ENCODE data around the gene CCNY. TPM values are rescaled to one million over a fixed set of nuclear protein-coding genes. Genes with fewer than 3 reads are reported as not detected.

The CCNY gene
- total RNA-seq, 1 donor from 2014 or later: 37.5 TPM

GRCh38 chr10:35567951-35568350, 231.6 kb downstream of the CCNY start:
- intact Hi-C loops (cut with DNase I): loop anchor here (10.0 kb wide), 2 partner anchors 323 to 443 kb away; partner anchors contain the start of gene CREM
- Histone ChIP-seq H3K9me3 (no peaks in the 10 kb centered on the region), H3K36me3 (peaks cover 12 to 30% of the 10 kb centered on the region in 2 donors), H3K27ac (no peak overlapping the region), H3K4me1 (peaks cover 0 to 22% of the 10 kb centered on the region in 2 donors), H3K27me3 (no peaks in the 10 kb centered on the region), H3K4me3 (no peak overlapping the region)
- TF ChIP-seq, protein P1, sequence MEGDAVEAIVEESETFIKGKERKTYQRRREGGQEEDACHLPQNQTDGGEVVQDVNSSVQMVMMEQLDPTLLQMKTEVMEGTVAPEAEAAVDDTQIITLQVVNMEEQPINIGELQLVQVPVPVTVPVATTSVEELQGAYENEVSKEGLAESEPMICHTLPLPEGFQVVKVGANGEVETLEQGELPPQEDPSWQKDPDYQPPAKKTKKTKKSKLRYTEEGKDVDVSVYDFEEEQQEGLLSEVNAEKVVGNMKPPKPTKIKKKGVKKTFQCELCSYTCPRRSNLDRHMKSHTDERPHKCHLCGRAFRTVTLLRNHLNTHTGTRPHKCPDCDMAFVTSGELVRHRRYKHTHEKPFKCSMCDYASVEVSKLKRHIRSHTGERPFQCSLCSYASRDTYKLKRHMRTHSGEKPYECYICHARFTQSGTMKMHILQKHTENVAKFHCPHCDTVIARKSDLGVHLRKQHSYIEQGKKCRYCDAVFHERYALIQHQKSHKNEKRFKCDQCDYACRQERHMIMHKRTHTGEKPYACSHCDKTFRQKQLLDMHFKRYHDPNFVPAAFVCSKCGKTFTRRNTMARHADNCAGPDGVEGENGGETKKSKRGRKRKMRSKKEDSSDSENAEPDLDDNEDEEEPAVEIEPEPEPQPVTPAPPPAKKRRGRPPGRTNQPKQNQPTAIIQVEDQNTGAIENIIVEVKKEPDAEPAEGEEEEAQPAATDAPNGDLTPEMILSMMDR (IDR thresholded peaks at IDR 0.05): no peak
- no peak for DNase-seq (ENCODE audit: low spot score in 2 of 2)

GRCh38 chr10:35568483-35569015, 232.2 kb downstream of the CCNY start:
- H3K27ac ChIP-seq: no peak overlapping the region
- no peaks in the 10 kb centered on the region for H3K27me3 ChIP-seq
- H3K4me1 ChIP-seq: peaks cover 0 to 22% of the 10 kb centered on the region in 2 donors
- H3K36me3 ChIP-seq: peaks cover 12 to 32% of the 10 kb centered on the region in 2 donors
- TF ChIP-seq, protein P1 (IDR thresholded peaks at IDR 0.05): no peak
- no peak for DNase-seq (ENCODE audit: low spot score in 2 of 2)
- intact Hi-C loops (cut with DNase I): loop anchor here (10.0 kb wide), 2 partner anchors 324 to 444 kb away; partner anchors contain the start of gene CREM
- no peaks in the 10 kb centered on the region for H3K9me3 ChIP-seq
- H3K4me3 ChIP-seq: no peak overlapping the region

DNA sequence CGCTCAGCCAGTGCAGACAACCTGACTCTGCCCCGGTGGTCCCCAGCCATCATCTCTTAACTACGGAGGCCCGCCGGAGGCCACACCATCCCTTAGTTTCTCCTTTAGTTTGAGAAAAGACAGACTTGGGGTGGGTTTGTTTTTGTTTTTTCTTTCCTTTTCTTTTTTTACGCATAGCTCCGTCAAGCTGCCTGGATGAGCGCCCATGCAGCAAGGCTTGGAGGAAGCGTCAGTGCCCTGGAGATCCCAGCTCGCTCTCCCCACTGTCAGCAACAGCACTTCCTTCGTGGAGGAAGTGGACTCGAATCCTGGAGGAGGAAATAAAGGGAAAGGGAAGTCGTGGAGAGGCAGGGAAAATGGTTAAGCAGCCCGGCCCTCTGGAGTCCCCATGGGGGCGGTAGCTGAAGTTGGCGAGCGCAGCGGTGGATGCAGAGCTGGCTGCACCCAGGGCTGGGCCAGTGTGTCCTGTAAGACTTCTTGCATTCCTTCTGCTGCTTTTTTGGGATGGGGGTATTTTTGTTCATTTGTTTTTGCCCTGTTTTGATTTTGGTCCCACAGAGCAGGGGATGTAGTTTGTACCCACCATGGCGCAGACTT, 232.9 kb downstream of the CCNY start:
- peaks cover 12 to 36% of the 10 kb centered on the region in 2 donors for H3K36me3 ChIP-seq
- TF ChIP-seq, protein P1 (IDR thresholded peaks at IDR 0.05): no peak

DNA sequence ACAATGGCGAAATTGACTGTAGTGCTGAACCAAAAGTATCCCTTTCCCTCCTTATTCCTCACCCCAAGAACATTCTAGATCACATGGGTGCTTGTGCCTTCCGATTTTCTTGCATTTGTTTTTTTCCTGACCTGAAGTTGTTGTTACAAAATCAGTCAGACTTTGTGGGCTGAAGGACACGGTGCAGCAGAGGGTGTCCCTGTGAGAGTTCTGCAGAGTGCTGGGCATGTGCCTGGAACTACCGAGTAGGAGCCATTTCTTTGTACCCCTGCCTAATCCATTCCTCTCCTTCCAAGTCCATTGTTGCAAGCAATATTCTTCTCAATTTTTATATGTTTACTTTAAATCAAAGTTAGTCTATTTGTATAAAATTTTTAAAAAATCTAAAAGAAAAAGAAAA, 233.5 kb downstream of the CCNY start:
- Histone ChIP-seq H3K4me3 (no peak overlapping the region), H3K4me1 (peaks cover 0 to 14% of the 10 kb centered on the region in 2 donors), H3K36me3 (peaks cover 12 to 36% of the 10 kb centered on the region in 2 donors), H3K27me3 (no peaks in the 10 kb centered on the region), H3K27ac (no peak overlapping the region), H3K9me3 (no peaks in the 10 kb centered on the region)
- DNase-seq (ENCODE audit: low spot score in 2 of 2): no peak
- TF ChIP-seq, protein P1 (IDR thresholded peaks at IDR 0.05): no peak
- intact Hi-C loops (cut with DNase I): loop anchor here (10.0 kb wide), 2 partner anchors 325 to 445 kb away; partner anchors contain the start of gene CREM

More for the DNA sequence above, 232.9 kb downstream of the CCNY start:
- Histone ChIP-seq H3K4me1 (peaks cover 0 to 20% of the 10 kb centered on the region in 2 donors), H3K27ac (no peak overlapping the region), H3K27me3 (no peaks in the 10 kb centered on the region), H3K4me3 (no peak overlapping the region), H3K9me3 (no peaks in the 10 kb centered on the region)
- intact Hi-C loops (cut with DNase I): loop anchor here (10.0 kb wide), 2 partner anchors 324 to 444 kb away; partner anchors contain the start of gene CREM
- DNase-seq (ENCODE audit: low spot score in 2 of 2): no peak

DNA sequence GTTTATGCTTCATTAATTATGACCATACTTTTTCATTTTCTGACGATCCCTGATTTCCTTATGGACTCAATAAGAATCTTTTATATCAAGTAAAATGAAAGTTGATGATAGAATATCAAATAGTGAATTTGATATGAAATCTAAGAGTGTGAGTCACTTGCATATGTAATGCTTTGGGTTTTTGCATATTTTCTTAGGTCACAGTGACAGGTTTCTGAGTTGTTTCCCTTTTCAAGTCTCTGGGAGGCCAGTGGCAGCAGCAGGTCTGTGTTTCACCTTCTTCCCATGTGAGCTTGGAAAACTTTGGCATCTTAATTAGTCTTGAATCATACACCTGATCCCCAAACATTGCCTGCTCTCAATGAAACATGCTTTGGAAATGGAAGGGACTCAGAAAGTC, 234.1 kb downstream of the CCNY start:
- H3K27ac ChIP-seq: no peak overlapping the region
- H3K27me3 ChIP-seq: no peaks in the 10 kb centered on the region
- TF ChIP-seq, protein P1 (IDR thresholded peaks at IDR 0.05): no peak
- H3K4me3 ChIP-seq: no peak overlapping the region
- H3K4me1 ChIP-seq: peaks cover 0 to 9% of the 10 kb centered on the region in 2 donors
- intact Hi-C loops (cut with DNase I): no loop called here
- H3K9me3 ChIP-seq: no peaks in the 10 kb centered on the region
- DNase-seq (ENCODE audit: low spot score in 2 of 2): no peak
- H3K36me3 ChIP-seq: peaks cover 12 to 36% of the 10 kb centered on the region in 2 donors

All from ascending aorta (tissue), 2 donors.